HEK293 (cell line): ENCODE measurements around the gene MAGI2.

Source experiments
- CTCF ChIA-PET: fragments of 350-600 bp; formaldehyde crosslinking; extraction: SDS; loops from one replicate; lab custom pipeline; 2021; ENCODE audit warnings: antibody characterized with exemption; lab: Yijun Ruan, JAX
- POLR2A ChIA-PET: fragments of 300-600 bp; formaldehyde crosslinking; extraction: SDS; loops from one replicate; lab custom pipeline; 2020; ENCODE audit warnings: antibody characterized with exemption, inconsistent platforms; lab: Yijun Ruan, JAX
- H3K27ac ChIP-seq: fragments of 200-500 bp; sonication (Bioruptor generic); 2 replicates; pipeline ENCODE4 v1.5.1; 2014; ENCODE audit warnings: low read depth, low read length, control low read depth, inconsistent platforms; ENCODE audit errors: extremely low read depth
- H3K36me3 ChIP-seq, 2 experiments: fragments of 200-500 bp in 1 of 2; sonication (Bioruptor generic) in 1 of 2; 1 replicate in 1 of 2; 2 replicates in 1 of 2; pipeline ENCODE4 v1.5.1; 2014 to 2017; ENCODE audit warnings: inconsistent platforms in 2 of 2, low read length in 2 of 2; ENCODE audit not compliant: control insufficient read depth in 2 of 2, insufficient read depth in 1 of 2
- H3K4me1 ChIP-seq: fragments of 200-500 bp; sonication (Bioruptor generic); 2 replicates; pipeline ENCODE4 v1.5.1; 2014; ENCODE audit warnings: mild to moderate bottlenecking, low read length, inconsistent platforms; ENCODE audit not compliant: control insufficient read depth, insufficient read depth
- H3K4me3 ChIP-seq: 2 replicates; pipeline ENCODE4 v1.5.1; 2011; ENCODE audit warnings: low read depth, mild to moderate bottlenecking, control low read depth, low read length, moderate library complexity
- H3K9me3 ChIP-seq: fragments of 200-500 bp; sonication (Bioruptor generic); 2 replicates; pipeline ENCODE4 v1.5.1; 2014; ENCODE audit warnings: low read depth, low read length, inconsistent platforms; ENCODE audit not compliant: control insufficient read depth, insufficient read depth
- KLF7 ChIP-seq: fragments of 450-650 bp; formaldehyde crosslinking; IDR thresholded peaks from 2 replicates; pipeline ENCODE4 v1.5.1; 2016; ENCODE audit warnings: missing biosample characterization, missing genetic modification characterization, borderline replicate concordance
- TRIM28 ChIP-seq: IDR thresholded peaks from 2 replicates; pipeline ENCODE4 v1.6.1; 2011; ENCODE audit warnings: low read length, control low read depth, borderline replicate concordance
- ZNF138 ChIP-seq: fragments of 450-650 bp; formaldehyde crosslinking; IDR thresholded peaks from 2 replicates; pipeline ENCODE4 v1.5.1; 2016; ENCODE audit warnings: missing biosample characterization, missing genetic modification characterization, borderline replicate concordance
- ZNF16 ChIP-seq: fragments of 450-650 bp; formaldehyde crosslinking; IDR thresholded peaks from 2 replicates; pipeline ENCODE4 v1.5.1; 2016; ENCODE audit warnings: low read depth, missing biosample characterization, missing genetic modification characterization
- ZNF350 ChIP-seq: fragments of 450-650 bp; formaldehyde crosslinking; IDR thresholded peaks from 2 replicates; pipeline ENCODE4 v1.5.0; 2017; ENCODE audit warnings: missing biosample characterization, mild to moderate bottlenecking, missing genetic modification characterization
- ZNF530 ChIP-seq: fragments of 450-650 bp; formaldehyde crosslinking; IDR thresholded peaks from 2 replicates; pipeline ENCODE4 v1.5.1; 2016; ENCODE audit warnings: low read depth, missing biosample characterization, missing genetic modification characterization
- ZSCAN30 ChIP-seq: fragments of 450-650 bp; IDR thresholded peaks from 2 replicates; pipeline ENCODE4 v1.5.1; 2018; ENCODE audit warnings: missing biosample characterization, mild to moderate bottlenecking, missing genetic modification characterization, moderate library complexity
- TF ChIP-seq, protein P1 (sequence below): fragments of 450-650 bp; formaldehyde crosslinking; IDR thresholded peaks from 2 replicates; pipeline ENCODE4 v1.5.1; 2016; ENCODE audit warnings: missing biosample characterization, missing genetic modification characterization, borderline replicate concordance
- TF ChIP-seq, protein P2 (sequence below): fragments of 450-650 bp; formaldehyde crosslinking; IDR thresholded peaks from 2 replicates; pipeline ENCODE4 v1.5.1; 2016; ENCODE audit warnings: missing biosample characterization, missing genetic modification characterization, borderline replicate concordance
- TF ChIP-seq, protein P3 (sequence below): fragments of 450-650 bp; formaldehyde crosslinking; IDR thresholded peaks from 2 replicates; pipeline ENCODE4 v1.5.1; 2017; ENCODE audit warnings: missing biosample characterization, missing genetic modification characterization
- TF ChIP-seq, protein P4 (sequence below): fragments of 450-650 bp; formaldehyde crosslinking; IDR thresholded peaks from 2 replicates; pipeline ENCODE4 v1.5.1; 2016; ENCODE audit warnings: missing biosample characterization, missing genetic modification characterization
- TF ChIP-seq, protein P5 (sequence below): fragments of 450-650 bp; formaldehyde crosslinking; IDR thresholded peaks from 2 replicates; pipeline ENCODE4 v1.5.1; 2016; ENCODE audit warnings: missing biosample characterization, missing genetic modification characterization

MAGI2 gene

DNA sequence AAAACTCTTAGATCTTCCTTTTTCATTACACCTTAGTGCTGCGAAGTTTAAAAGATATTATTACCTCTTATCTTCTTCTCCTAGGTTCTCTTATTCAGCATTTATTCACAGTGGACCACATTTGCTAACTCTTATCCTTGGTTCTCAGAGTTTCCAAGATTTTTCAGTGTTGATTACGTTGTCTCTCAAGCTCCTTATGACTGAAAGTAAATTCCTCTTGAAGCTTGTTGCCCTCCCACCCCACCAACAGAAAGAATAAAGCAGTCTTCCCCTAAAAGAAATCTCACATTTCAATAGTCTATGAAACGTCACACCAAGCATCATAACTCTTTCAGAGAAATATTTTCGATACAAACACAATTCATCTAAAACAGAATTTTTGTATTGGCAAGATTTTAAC lies 362.5 kb downstream of the MAGI2 start (continued):
- TF ChIP-seq, protein P1, sequence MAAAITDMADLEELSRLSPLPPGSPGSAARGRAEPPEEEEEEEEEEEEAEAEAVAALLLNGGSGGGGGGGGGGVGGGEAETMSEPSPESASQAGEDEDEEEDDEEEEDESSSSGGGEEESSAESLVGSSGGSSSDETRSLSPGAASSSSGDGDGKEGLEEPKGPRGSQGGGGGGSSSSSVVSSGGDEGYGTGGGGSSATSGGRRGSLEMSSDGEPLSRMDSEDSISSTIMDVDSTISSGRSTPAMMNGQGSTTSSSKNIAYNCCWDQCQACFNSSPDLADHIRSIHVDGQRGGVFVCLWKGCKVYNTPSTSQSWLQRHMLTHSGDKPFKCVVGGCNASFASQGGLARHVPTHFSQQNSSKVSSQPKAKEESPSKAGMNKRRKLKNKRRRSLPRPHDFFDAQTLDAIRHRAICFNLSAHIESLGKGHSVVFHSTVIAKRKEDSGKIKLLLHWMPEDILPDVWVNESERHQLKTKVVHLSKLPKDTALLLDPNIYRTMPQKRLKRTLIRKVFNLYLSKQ (tag by site-specific recombination) = no peak
- TF ChIP-seq ZSCAN30 (no peak), ZNF16 (no peak)
- TF ChIP-seq, protein P2, sequence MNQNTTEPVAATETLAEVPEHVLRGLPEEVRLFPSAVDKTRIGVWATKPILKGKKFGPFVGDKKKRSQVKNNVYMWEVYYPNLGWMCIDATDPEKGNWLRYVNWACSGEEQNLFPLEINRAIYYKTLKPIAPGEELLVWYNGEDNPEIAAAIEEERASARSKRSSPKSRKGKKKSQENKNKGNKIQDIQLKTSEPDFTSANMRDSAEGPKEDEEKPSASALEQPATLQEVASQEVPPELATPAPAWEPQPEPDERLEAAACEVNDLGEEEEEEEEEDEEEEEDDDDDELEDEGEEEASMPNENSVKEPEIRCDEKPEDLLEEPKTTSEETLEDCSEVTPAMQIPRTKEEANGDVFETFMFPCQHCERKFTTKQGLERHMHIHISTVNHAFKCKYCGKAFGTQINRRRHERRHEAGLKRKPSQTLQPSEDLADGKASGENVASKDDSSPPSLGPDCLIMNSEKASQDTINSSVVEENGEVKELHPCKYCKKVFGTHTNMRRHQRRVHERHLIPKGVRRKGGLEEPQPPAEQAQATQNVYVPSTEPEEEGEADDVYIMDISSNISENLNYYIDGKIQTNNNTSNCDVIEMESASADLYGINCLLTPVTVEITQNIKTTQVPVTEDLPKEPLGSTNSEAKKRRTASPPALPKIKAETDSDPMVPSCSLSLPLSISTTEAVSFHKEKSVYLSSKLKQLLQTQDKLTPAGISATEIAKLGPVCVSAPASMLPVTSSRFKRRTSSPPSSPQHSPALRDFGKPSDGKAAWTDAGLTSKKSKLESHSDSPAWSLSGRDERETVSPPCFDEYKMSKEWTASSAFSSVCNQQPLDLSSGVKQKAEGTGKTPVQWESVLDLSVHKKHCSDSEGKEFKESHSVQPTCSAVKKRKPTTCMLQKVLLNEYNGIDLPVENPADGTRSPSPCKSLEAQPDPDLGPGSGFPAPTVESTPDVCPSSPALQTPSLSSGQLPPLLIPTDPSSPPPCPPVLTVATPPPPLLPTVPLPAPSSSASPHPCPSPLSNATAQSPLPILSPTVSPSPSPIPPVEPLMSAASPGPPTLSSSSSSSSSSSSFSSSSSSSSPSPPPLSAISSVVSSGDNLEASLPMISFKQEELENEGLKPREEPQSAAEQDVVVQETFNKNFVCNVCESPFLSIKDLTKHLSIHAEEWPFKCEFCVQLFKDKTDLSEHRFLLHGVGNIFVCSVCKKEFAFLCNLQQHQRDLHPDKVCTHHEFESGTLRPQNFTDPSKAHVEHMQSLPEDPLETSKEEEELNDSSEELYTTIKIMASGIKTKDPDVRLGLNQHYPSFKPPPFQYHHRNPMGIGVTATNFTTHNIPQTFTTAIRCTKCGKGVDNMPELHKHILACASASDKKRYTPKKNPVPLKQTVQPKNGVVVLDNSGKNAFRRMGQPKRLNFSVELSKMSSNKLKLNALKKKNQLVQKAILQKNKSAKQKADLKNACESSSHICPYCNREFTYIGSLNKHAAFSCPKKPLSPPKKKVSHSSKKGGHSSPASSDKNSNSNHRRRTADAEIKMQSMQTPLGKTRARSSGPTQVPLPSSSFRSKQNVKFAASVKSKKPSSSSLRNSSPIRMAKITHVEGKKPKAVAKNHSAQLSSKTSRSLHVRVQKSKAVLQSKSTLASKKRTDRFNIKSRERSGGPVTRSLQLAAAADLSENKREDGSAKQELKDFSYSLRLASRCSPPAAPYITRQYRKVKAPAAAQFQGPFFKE (tag by site-specific recombination) = no peak

DNA sequence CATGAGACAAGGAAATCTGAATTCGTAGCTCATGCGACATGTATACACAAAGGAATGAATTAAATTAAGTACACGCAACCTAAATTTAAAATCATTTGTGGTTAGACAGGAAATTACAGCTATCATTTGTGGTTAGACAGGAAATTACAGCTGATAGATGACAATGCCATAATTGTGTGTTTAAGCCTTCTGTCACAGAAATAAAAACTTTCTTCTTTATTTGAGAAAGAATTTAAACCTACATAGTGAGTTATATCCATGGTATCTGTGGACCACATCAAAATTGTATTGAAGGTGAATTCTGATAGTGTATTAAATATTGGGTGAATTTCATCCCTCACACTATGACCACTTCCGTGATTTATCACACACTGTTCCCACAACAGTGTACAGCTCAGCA lies 362.9 kb downstream of the MAGI2 start:
- ChIA-PET CTCF (interaction anchor here (0.6 to 1.4 kb wide), 3 partner anchors 27 to 1083 kb away, joined by 3 to 5 read pairs (median 3); no protein-coding TSS in a partner anchor), POLR2A (no interaction called here)
- H3K9me3 ChIP-seq = no peaks in the 10 kb centered on the region
- H3K4me3 ChIP-seq = no peak overlapping the region
- no peak for TF ChIP-seq ZNF530 (tag by site-specific recombination)
- TF ChIP-seq TRIM28 = no peak
- TF ChIP-seq, protein P3, sequence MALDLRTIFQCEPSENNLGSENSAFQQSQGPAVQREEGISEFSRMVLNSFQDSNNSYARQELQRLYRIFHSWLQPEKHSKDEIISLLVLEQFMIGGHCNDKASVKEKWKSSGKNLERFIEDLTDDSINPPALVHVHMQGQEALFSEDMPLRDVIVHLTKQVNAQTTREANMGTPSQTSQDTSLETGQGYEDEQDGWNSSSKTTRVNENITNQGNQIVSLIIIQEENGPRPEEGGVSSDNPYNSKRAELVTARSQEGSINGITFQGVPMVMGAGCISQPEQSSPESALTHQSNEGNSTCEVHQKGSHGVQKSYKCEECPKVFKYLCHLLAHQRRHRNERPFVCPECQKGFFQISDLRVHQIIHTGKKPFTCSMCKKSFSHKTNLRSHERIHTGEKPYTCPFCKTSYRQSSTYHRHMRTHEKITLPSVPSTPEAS (tag by site-specific recombination) = no peak
- TF ChIP-seq KLF7 (tag by site-specific recombination) = no peak
- TF ChIP-seq ZNF350 = no peak
- no peak for TF ChIP-seq ZNF138 (tag by site-specific recombination)
- TF ChIP-seq, protein P4, sequence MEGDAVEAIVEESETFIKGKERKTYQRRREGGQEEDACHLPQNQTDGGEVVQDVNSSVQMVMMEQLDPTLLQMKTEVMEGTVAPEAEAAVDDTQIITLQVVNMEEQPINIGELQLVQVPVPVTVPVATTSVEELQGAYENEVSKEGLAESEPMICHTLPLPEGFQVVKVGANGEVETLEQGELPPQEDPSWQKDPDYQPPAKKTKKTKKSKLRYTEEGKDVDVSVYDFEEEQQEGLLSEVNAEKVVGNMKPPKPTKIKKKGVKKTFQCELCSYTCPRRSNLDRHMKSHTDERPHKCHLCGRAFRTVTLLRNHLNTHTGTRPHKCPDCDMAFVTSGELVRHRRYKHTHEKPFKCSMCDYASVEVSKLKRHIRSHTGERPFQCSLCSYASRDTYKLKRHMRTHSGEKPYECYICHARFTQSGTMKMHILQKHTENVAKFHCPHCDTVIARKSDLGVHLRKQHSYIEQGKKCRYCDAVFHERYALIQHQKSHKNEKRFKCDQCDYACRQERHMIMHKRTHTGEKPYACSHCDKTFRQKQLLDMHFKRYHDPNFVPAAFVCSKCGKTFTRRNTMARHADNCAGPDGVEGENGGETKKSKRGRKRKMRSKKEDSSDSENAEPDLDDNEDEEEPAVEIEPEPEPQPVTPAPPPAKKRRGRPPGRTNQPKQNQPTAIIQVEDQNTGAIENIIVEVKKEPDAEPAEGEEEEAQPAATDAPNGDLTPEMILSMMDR (tag by site-specific recombination) = no peak
- TF ChIP-seq, protein P5, sequence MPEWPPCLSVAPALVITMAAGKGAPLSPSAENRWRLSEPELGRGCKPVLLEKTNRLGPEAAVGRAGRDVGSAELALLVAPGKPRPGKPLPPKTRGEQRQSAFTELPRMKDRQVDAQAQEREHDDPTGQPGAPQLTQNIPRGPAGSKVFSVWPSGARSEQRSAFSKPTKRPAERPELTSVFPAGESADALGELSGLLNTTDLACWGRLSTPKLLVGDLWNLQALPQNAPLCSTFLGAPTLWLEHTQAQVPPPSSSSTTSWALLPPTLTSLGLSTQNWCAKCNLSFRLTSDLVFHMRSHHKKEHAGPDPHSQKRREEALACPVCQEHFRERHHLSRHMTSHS (tag by site-specific recombination) = no peak
- H3K36me3 ChIP-seq = no peaks in the 10 kb centered on the region
- no peaks in the 10 kb centered on the region for H3K4me1 ChIP-seq
- no peak overlapping the region for H3K27ac ChIP-seq
